Measurements from ENCODE around the gene SLC2A6. TPM values are rescaled to one million over a fixed set of nuclear protein-coding genes. Genes with fewer than 3 reads are reported as not detected.

Gene SLC2A6
- total and polyA plus RNA-seq, 10 of the 15 experiments (the other 5 are each of a cell fraction or from before 2014, with no cell fraction given) = 1.1 to 37.9 (median 18.3) TPM

GRCh38 chr9:133516256-133516960, 37.5 kb upstream of the SLC2A6 start:
- Histone ChIP-seq H3K4me2 (ENCODE audit: control insufficient read depth, insufficient read depth) (no peak overlapping the region), H4K20me1 (ENCODE audit: control insufficient read depth, insufficient read depth) (no peaks in the 10 kb centered on the region), H2AFZ (ENCODE audit: control insufficient read depth, low read depth, low read length) (no peak overlapping the region), H3K4me1 (ENCODE audit: control insufficient read depth, insufficient read depth, low read length) (no peaks in the 10 kb centered on the region), H3K79me2 (ENCODE audit: control insufficient read depth, insufficient read depth, low read length) (no peaks in the 10 kb centered on the region), H3K27ac (ENCODE audit: control insufficient read depth, insufficient read depth) (no peak overlapping the region), H3K36me3 (ENCODE audit: control insufficient read depth in 2 of 2, insufficient read depth in 2 of 2, low read length in 1 of 2) (no peaks in the 10 kb centered on the region), H3K9ac (ENCODE audit: control insufficient read depth, insufficient read depth, low read length) (no peak overlapping the region), H3K4me3 (no peak overlapping the region), H3K9me3 (replicated peaks; ENCODE audit: control insufficient read depth, insufficient read depth, low read length) (no peaks in the 10 kb centered on the region), H3K27me3 (replicated peaks in 1 of 2; ENCODE audit: control insufficient read depth in 2 of 2, insufficient read depth in 2 of 2, low read length in 1 of 2) (peaks cover 0 to 2% of the 10 kb centered on the region in 2 experiments; a peak in 2 of 4 replicates)
- ChIA-PET CTCF (no interaction called here), RAD21 (ENCODE audit: unreplicated experiment) (no interaction called here), POLR2A (no interaction called here), SMC1A (ENCODE audit: uncharacterized antibody, unreplicated experiment) (no interaction called here)
- DNase-seq (ENCODE audit: low read depth, low spot score) = no peak
- in situ Hi-C loops (cut with MboI) = no loop called here
- intact Hi-C loops (cut with micrococcal nuclease; ENCODE audit: unreplicated experiment) = no loop called here
- no peak for FAIRE-seq
- ATAC-seq = no peak
- WGBS (ENCODE audit: insufficient coverage, insufficient replicate concordance, low lambda C conversion rate, missing lambda C conversion rate) = 5% methylated on average over 11 of the region's 11 CpGs
- BruUV-seq (replicated peaks) = no TSS peak
- TF ChIP-seq SUZ12 (IDR thresholded peaks at IDR 0.05; ENCODE audit: unreplicated experiment) = no peak
- no peak for TF ChIP-seq POU2F2 (IDR thresholded peaks at IDR 0.05; ENCODE audit: borderline replicate concordance, low read depth, low read length)
- no peak for TF ChIP-seq CTCF (IDR thresholded peaks at IDR 0.05 in 2 of 3, conservative IDR thresholded peaks at IDR 0.05 in 1 of 3; ENCODE audit: control insufficient read depth in 2 of 3, extremely low read depth in 1 of 3, insufficient read depth in 1 of 3, low read depth in 3 of 3, low read length in 3 of 3)
- TF ChIP-seq BMI1 (IDR thresholded peaks at IDR 0.05; ENCODE audit: borderline replicate concordance) = no peak
